Activated T-cell treated with anti-CD3 and anti-CD28 coated beads for 1 hour (primary cell): ENCODE results near the gene SNX7.

ENCODE experiments used
- DNase-seq: peaks from one replicate; pipeline ENCODE4 v3.0.0-alpha.2; 2020; ENCODE audit warnings: low read depth

Gene SNX7

GRCh38 chr1:98661544-98662355 lies at the start of gene SNX7:
SNX7 (plus strand) TSS chr1:98661721; CDS start chr1:98661732, 11 bp downstream.
- DNase-seq, result no peak

- DNase-seq, result no peak
Measured at GRCh38 chr1:98637316-98637715, 24.2 kb upstream of the SNX7 start.

- DNase-seq, result no peak
Measured at GRCh38 chr1:98638185-98638584, 23.3 kb upstream of the SNX7 start.

- DNase-seq, result no peak
Measured at GRCh38 chr1:98644510-98644909, 17.0 kb upstream of the SNX7 start.

GRCh38 chr1:98651116-98651632 lies 10.3 kb upstream of the SNX7 start:
- no peak for DNase-seq

- DNase-seq, result no peak
Measured at GRCh38 chr1:98653123-98653522, 8.4 kb upstream of the SNX7 start.

- no peak for DNase-seq
Measured at GRCh38 chr1:98659879-98660278, 1.6 kb upstream of the SNX7 start.

GRCh38 chr1:98660940-98661543 lies 479 bp upstream of the SNX7 start:
- DNase-seq, result no peak

- no peak for DNase-seq
Measured at GRCh38 chr1:98662356-98662670, 792 bp downstream of the SNX7 start.

GRCh38 chr1:98668733-98669132 lies 7.2 kb downstream of the SNX7 start:
- no peak for DNase-seq

GRCh38 chr1:98669355-98670296 lies 8.1 kb downstream of the SNX7 start:
- DNase-seq, result no peak

GRCh38 chr1:98672189-98672588 lies 10.7 kb downstream of the SNX7 start:
- no peak for DNase-seq

- DNase-seq, result no peak
Measured at GRCh38 chr1:98674075-98674781, 12.7 kb downstream of the SNX7 start.

GRCh38 chr1:98675282-98675681 lies 13.8 kb downstream of the SNX7 start:
- DNase-seq, result no peak

GRCh38 chr1:98677288-98677687 lies 15.8 kb downstream of the SNX7 start:
- no peak for DNase-seq

GRCh38 chr1:98681812-98682211 lies 20.3 kb downstream of the SNX7 start:
- no peak for DNase-seq

- no peak for DNase-seq
Measured at GRCh38 chr1:98688110-98688739, 26.7 kb downstream of the SNX7 start.

GRCh38 chr1:98690576-98690975 lies 29.1 kb downstream of the SNX7 start:
- no peak for DNase-seq

- DNase-seq, result no peak
Measured at GRCh38 chr1:98692482-98692881, 31.0 kb downstream of the SNX7 start.

- no peak for DNase-seq
Measured at GRCh38 chr1:98693385-98693784, 31.9 kb downstream of the SNX7 start.

GRCh38 chr1:98696077-98696476 lies 34.6 kb downstream of the SNX7 start:
- DNase-seq, result no peak
